Activated T-helper 1 cell treated with anti-CD3 and anti-CD28 coated beads, Interleukin-12 subunit alpha, Interleukin-12 subunit beta, Interleukin-2, Interleukin-4 antibody, amounts not matched to agents 30 ng/mL and 10 ng/mL and 1 ng/mL, durations not matched to agents 14 hours and 24 hours and 36 hours (primary cell): ENCODE results near the gene THAP12. TPM values are rescaled to one million over a fixed set of nuclear protein-coding genes. Genes with fewer than 3 reads are reported as not detected.
"Not testable (repeated sequence)": the region's sequence is repeated elsewhere in the genome, so short reads cannot be mapped to it uniquely, and the experiment has no call there.

Source experiments
- DNase-seq: peaks from one replicate; pipeline ENCODE4 v3.0.0; 2021; ENCODE audit warnings: low spot score
- H3K27ac Mint-ChIP-seq: one replicate; pipeline ENCODE4 v1.8.0; 2021; ENCODE audit warnings: mild to moderate bottlenecking, mixed read lengths
- H3K27me3 Mint-ChIP-seq: one replicate; pipeline ENCODE4 v1.8.0; 2022; ENCODE audit warnings: mild to moderate bottlenecking, moderate library complexity, mixed read lengths; ENCODE audit not compliant: insufficient read depth
- H3K36me3 Mint-ChIP-seq: one replicate; pipeline ENCODE4 v1.8.0; 2021; ENCODE audit warnings: low read depth, mixed read lengths
- H3K4me1 Mint-ChIP-seq: one replicate; pipeline ENCODE4 v1.8.0; 2021; ENCODE audit warnings: low read depth, mixed read lengths
- H3K4me3 Mint-ChIP-seq: one replicate; pipeline ENCODE4 v1.8.0; 2021; ENCODE audit warnings: mild to moderate bottlenecking, moderate library complexity, mixed read lengths
- H3K9me3 Mint-ChIP-seq: one replicate; pipeline ENCODE4 v1.8.0; 2021; ENCODE audit warnings: mixed read lengths
- intact Hi-C: fragments of 100-400 bp; cut with micrococcal nuclease; formaldehyde crosslinking; loops from one replicate; pipeline ENCODE4 v1.15.1; 2024
- total RNA-seq: library from RNA; stranded (reverse); gene quantifications from 2 replicates; pipeline ENCODE4 v1.2.3, GENCODE V29; 2022

The THAP12 gene
- 78.3 and 81.2 TPM in 2 replicates for total RNA-seq

- intact Hi-C loops, result loop anchor here (1.0 to 10.0 kb wide), 12 partner anchors 10 to 819 kb away; partner anchors contain the start of genes ACER3, LRRC32, SERPINH1 and UVRAG
- Mint-ChIP-seq H3K36me3 (peaks cover 10% of the 10 kb centered on the region), H3K4me3 (peak within 1 kb of the TSS; percentile 94), H3K9me3 (no peaks in the 10 kb centered on the region), H3K4me1 (peaks cover 44% of the 10 kb centered on the region), H3K27me3 (no peaks in the 10 kb centered on the region), H3K27ac (peak within 1 kb of the TSS; percentile 95)
- DNase-seq, result peak; percentile 97
These were observed at the start of gene THAP12, which contains the start of gene GVQW3 for GRCh38 chr11:76380977-76381719. THAP12 (minus strand) TSS chr11:76381132; CDS start chr11:76380836, 296 bp downstream. GVQW3 (plus strand) TSS chr11:76381323; CDS start chr11:76381829, 506 bp downstream.

GRCh38 chr11:76426660-76427059 lies 45.7 kb upstream of the THAP12 start:
- DNase-seq, result no peak
- Mint-ChIP-seq H3K4me1 (peaks cover 23% of the 10 kb centered on the region), H3K27me3 (peaks cover 7% of the 10 kb centered on the region), H3K27ac (no peak overlapping the region), H3K36me3 (no peaks in the 10 kb centered on the region), H3K4me3 (no peak overlapping the region), H3K9me3 (no peaks in the 10 kb centered on the region)
- intact Hi-C loops, result no loop called here

GRCh38 chr11:76424891-76425290 lies 44.0 kb upstream of the THAP12 start:
- Mint-ChIP-seq H3K4me1 (peaks cover 23% of the 10 kb centered on the region), H3K27me3 (peaks cover 6% of the 10 kb centered on the region), H3K4me3 (no peak overlapping the region), H3K27ac (no peak overlapping the region), H3K36me3 (no peaks in the 10 kb centered on the region), H3K9me3 (no peaks in the 10 kb centered on the region)
- intact Hi-C loops, result loop anchor here (1.0 kb wide), 2 partner anchors 19 to 45 kb away; no protein-coding TSS in a partner anchor
- no peak for DNase-seq

- Mint-ChIP-seq H3K27ac (peak overlapping the region; percentile 8), H3K27me3 (peaks cover 5% of the 10 kb centered on the region), H3K4me1 (peaks cover 23% of the 10 kb centered on the region), H3K9me3 (no peaks in the 10 kb centered on the region), H3K4me3 (no peak overlapping the region), H3K36me3 (no peaks in the 10 kb centered on the region)
- DNase-seq, result no peak
- intact Hi-C loops, result loop anchor here (1.0 kb wide), 2 partner anchors 20 to 44 kb away; no protein-coding TSS in a partner anchor
These were observed 43.4 kb upstream of the THAP12 start for GRCh38 chr11:76424379-76424778.

GRCh38 chr11:76419896-76420295 lies 39.0 kb upstream of the THAP12 start:
- H3K9me3 Mint-ChIP-seq, result no peaks in the 10 kb centered on the region
- H3K4me1 Mint-ChIP-seq, result peaks cover 19% of the 10 kb centered on the region
- no peak overlapping the region for H3K4me3 Mint-ChIP-seq
- H3K27ac Mint-ChIP-seq, result no peak overlapping the region
- H3K27me3 Mint-ChIP-seq, result peaks cover 12% of the 10 kb centered on the region
- DNase-seq, result no peak
- intact Hi-C loops, result no loop called here
- no peaks in the 10 kb centered on the region for H3K36me3 Mint-ChIP-seq

- Mint-ChIP-seq H3K4me3 (no peak overlapping the region), H3K36me3 (no peaks in the 10 kb centered on the region), H3K9me3 (no peaks in the 10 kb centered on the region), H3K27ac (no peak overlapping the region), H3K4me1 (no peaks in the 10 kb centered on the region), H3K27me3 (peaks cover 23% of the 10 kb centered on the region)
- DNase-seq, result no peak
- intact Hi-C loops, result no loop called here
These were observed 34.1 kb upstream of the THAP12 start for GRCh38 chr11:76415073-76415472.

GRCh38 chr11:76410851-76411357 lies 30.0 kb upstream of the THAP12 start:
- Mint-ChIP-seq H3K9me3 (no peaks in the 10 kb centered on the region), H3K4me3 (no peak overlapping the region), H3K4me1 (peaks cover 6% of the 10 kb centered on the region), H3K27me3 (peaks cover 13% of the 10 kb centered on the region), H3K27ac (no peak overlapping the region), H3K36me3 (no peaks in the 10 kb centered on the region)
- DNase-seq, result no peak
- intact Hi-C loops, result no loop called here

- intact Hi-C loops, result no loop called here
These were observed 27.4 kb upstream of the THAP12 start for GRCh38 chr11:76408171-76408965.

GRCh38 chr11:76406359-76406758 lies 25.4 kb upstream of the THAP12 start:
- H3K4me1 Mint-ChIP-seq, result peaks cover 6% of the 10 kb centered on the region
- DNase-seq, result no peak
- intact Hi-C loops, result no loop called here
- H3K9me3 Mint-ChIP-seq, result no peaks in the 10 kb centered on the region
- H3K4me3 Mint-ChIP-seq, result no peak overlapping the region
- peaks cover 7% of the 10 kb centered on the region for H3K27me3 Mint-ChIP-seq
- no peak overlapping the region for H3K27ac Mint-ChIP-seq
- H3K36me3 Mint-ChIP-seq, result no peaks in the 10 kb centered on the region

More at GRCh38 chr11:76408171-76408965, 27.4 kb upstream of the THAP12 start:
- Mint-ChIP-seq H3K9me3 (no peaks in the 10 kb centered on the region), H3K27ac (no peak overlapping the region), H3K36me3 (no peaks in the 10 kb centered on the region), H3K27me3 (peaks cover 8% of the 10 kb centered on the region), H3K4me1 (peaks cover 6% of the 10 kb centered on the region), H3K4me3 (no peak overlapping the region)
- DNase-seq, result no peak

- H3K27ac Mint-ChIP-seq, DNase-seq, H3K4me3 Mint-ChIP-seq, H3K36me3 Mint-ChIP-seq, intact Hi-C loops, H3K27me3 Mint-ChIP-seq, H3K9me3 Mint-ChIP-seq, H3K4me1 Mint-ChIP-seq: not testable (repeated sequence)
These were observed 20.6 kb upstream of the THAP12 start for GRCh38 chr11:76401484-76401883.

- no peaks in the 10 kb centered on the region for H3K4me1 Mint-ChIP-seq
- H3K4me3 Mint-ChIP-seq, result no peak overlapping the region
- H3K27me3 Mint-ChIP-seq, result peaks cover 4% of the 10 kb centered on the region
- DNase-seq, result no peak
- H3K27ac Mint-ChIP-seq, result no peak overlapping the region
- H3K9me3 Mint-ChIP-seq, result no peaks in the 10 kb centered on the region
- intact Hi-C loops, result no loop called here
- no peaks in the 10 kb centered on the region for H3K36me3 Mint-ChIP-seq
These were observed 20.0 kb upstream of the THAP12 start for GRCh38 chr11:76400967-76401366.

- Mint-ChIP-seq H3K36me3 (no peaks in the 10 kb centered on the region), H3K27me3 (peaks cover 12% of the 10 kb centered on the region), H3K27ac (no peak overlapping the region), H3K4me3 (no peak overlapping the region), H3K4me1 (no peaks in the 10 kb centered on the region), H3K9me3 (no peaks in the 10 kb centered on the region)
- intact Hi-C loops, result no loop called here
- no peak for DNase-seq
These were observed 16.5 kb upstream of the THAP12 start for GRCh38 chr11:76397383-76397782.

- Mint-ChIP-seq H3K4me1 (no peaks in the 10 kb centered on the region), H3K9me3 (no peaks in the 10 kb centered on the region), H3K36me3 (no peaks in the 10 kb centered on the region), H3K27ac (no peak overlapping the region), H3K27me3 (peaks cover 11% of the 10 kb centered on the region), H3K4me3 (no peak overlapping the region)
- intact Hi-C loops, result no loop called here
- no peak for DNase-seq
These were observed 14.4 kb upstream of the THAP12 start for GRCh38 chr11:76395296-76395695.
